ENCODE data around the gene ARHGEF18. TPM values are rescaled to one million over a fixed set of nuclear protein-coding genes. Genes with fewer than 3 reads are reported as not detected.

ARHGEF18 gene
- total and polyA plus RNA-seq, 2 donors (not counting 3 experiments of a cell fraction or from before 2014, with no cell fraction given), result 12.1 to 30.7 TPM

DNA sequence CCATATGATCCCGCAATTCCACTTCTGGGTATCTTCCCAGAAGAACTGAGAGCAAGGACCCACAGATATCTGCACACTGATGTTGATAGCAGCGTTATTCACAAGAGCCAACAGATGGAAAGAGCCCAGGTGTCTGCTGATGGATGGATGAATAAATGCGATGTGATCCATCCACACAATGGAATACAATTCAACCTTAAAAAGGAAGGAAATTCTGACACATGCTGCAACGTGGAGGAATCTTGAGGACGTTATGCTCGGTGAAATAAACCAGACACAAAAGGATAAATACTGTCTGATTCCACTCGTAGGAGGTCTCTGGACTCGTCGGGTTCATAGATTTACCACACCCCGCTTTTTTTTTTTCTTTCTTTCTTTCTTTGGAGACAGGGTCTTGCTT is 21.8 kb downstream of the ARHGEF18 start:
- H3K27me3 ChIP-seq (ENCODE audit: control insufficient read depth in 2 of 2, insufficient read depth in 2 of 2, low read length in 2 of 2), result no peaks in the 10 kb centered on the region
- CTCF ChIA-PET, result no interaction called here
- no peak overlapping the region for H3K4me2 ChIP-seq (ENCODE audit: insufficient read depth, low read length)
- no TSS peak for BruUV-seq (replicated peaks)
- intact Hi-C loops (cut with micrococcal nuclease), result no loop called here
- H3K4me3 ChIP-seq (replicated peaks in 1 of 3; ENCODE audit: insufficient read depth in 1 of 3, low read depth in 1 of 3, low read length in 3 of 3), result no peak overlapping the region
- H3K9me1 ChIP-seq (replicated peaks; ENCODE audit: control insufficient read depth, extremely low read depth, insufficient read depth, low read length), result no peaks in the 10 kb centered on the region
- TF ChIP-seq MYC (IDR thresholded peaks at IDR 0.05; ENCODE audit: low read depth, low read length), result no peak
- no peak for TF ChIP-seq FOS (IDR thresholded peaks at IDR 0.05; ENCODE audit: borderline replicate concordance, insufficient read depth, low read length)
- no peak for TF ChIP-seq POLR2AphosphoS5 (IDR thresholded peaks at IDR 0.05; ENCODE audit: insufficient read depth, low read depth, low read length)
- TF ChIP-seq POLR2A (IDR thresholded peaks at IDR 0.05; ENCODE audit: low read depth, low read length), result no peak
- no peak for TF ChIP-seq GATA2 (IDR thresholded peaks at IDR 0.05; ENCODE audit: insufficient read depth, insufficient read length, low read depth, low read length)
- TF ChIP-seq EZH2 (IDR thresholded peaks at IDR 0.05; ENCODE audit: borderline replicate concordance, low read depth, low read length, severe bottlenecking), result no peak
- no peak for TF ChIP-seq JUN (IDR thresholded peaks at IDR 0.05; ENCODE audit: borderline replicate concordance, insufficient read depth, insufficient read length, low read depth)
- TF ChIP-seq, protein P1, sequence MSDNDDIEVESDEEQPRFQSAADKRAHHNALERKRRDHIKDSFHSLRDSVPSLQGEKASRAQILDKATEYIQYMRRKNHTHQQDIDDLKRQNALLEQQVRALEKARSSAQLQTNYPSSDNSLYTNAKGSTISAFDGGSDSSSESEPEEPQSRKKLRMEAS (IDR thresholded peaks at IDR 0.05; ENCODE audit: insufficient read depth, insufficient read length), result no peak
- no peak for TF ChIP-seq CTCF (IDR thresholded peaks at IDR 0.05; ENCODE audit: extremely low read depth in 1 of 2, insufficient read depth in 1 of 2, low read depth in 1 of 2, low read length in 2 of 2)
- H3K79me2 ChIP-seq (ENCODE audit: control insufficient read depth, insufficient read depth, low read length), result no peaks in the 10 kb centered on the region
- no peak overlapping the region for H3K27ac ChIP-seq (ENCODE audit: insufficient read depth, low read depth, low read length)
- dilution Hi-C loops (cut with MboI; ENCODE audit: extremely low pct_ligation_motif_present, low sequenced_read_pairs), result no loop called here
- H3K36me3 ChIP-seq (ENCODE audit: control insufficient read depth in 2 of 2, extremely low read depth in 1 of 2, insufficient read depth in 2 of 2, low read length in 2 of 2), result no peaks in the 10 kb centered on the region
- DNase-seq (ENCODE audit: low read depth, low spot score) (no peak), FAIRE-seq (no peak)
- no peak overlapping the region for H3K9ac ChIP-seq (replicated peaks; ENCODE audit: extremely low read depth, insufficient read depth, low read length)
- POLR2A ChIA-PET, result no interaction called here
- no peaks in the 10 kb centered on the region for H3K4me1 ChIP-seq (ENCODE audit: control insufficient read depth, extremely low read depth, insufficient read depth, low read length)
- H4K20me1 ChIP-seq (replicated peaks; ENCODE audit: control insufficient read depth, extremely low read depth, insufficient read depth, low read length), result no peaks in the 10 kb centered on the region
- H2AFZ ChIP-seq (ENCODE audit: low read depth, low read length), result no peak overlapping the region
- no peaks in the 10 kb centered on the region for H3K9me3 ChIP-seq (replicated peaks; ENCODE audit: control insufficient read depth, insufficient read depth, low read length)
